ENCODE results near the gene UFSP1.

- TF ChIP-seq EP300 (IDR thresholded peaks at IDR 0.05): no peak
- TF ChIP-seq, protein P1, sequence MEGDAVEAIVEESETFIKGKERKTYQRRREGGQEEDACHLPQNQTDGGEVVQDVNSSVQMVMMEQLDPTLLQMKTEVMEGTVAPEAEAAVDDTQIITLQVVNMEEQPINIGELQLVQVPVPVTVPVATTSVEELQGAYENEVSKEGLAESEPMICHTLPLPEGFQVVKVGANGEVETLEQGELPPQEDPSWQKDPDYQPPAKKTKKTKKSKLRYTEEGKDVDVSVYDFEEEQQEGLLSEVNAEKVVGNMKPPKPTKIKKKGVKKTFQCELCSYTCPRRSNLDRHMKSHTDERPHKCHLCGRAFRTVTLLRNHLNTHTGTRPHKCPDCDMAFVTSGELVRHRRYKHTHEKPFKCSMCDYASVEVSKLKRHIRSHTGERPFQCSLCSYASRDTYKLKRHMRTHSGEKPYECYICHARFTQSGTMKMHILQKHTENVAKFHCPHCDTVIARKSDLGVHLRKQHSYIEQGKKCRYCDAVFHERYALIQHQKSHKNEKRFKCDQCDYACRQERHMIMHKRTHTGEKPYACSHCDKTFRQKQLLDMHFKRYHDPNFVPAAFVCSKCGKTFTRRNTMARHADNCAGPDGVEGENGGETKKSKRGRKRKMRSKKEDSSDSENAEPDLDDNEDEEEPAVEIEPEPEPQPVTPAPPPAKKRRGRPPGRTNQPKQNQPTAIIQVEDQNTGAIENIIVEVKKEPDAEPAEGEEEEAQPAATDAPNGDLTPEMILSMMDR (IDR thresholded peaks at IDR 0.05): no peak
- no peak for TF ChIP-seq POLR2A (IDR thresholded peaks at IDR 0.05)
Measured at GRCh38 chr7:100859856-100860255, 29.7 kb downstream of the UFSP1 start.
